Keratinocyte (primary cell): ENCODE data around the gene CFL1. TPM values are rescaled to one million over a fixed set of nuclear protein-coding genes. Genes with fewer than 3 reads are reported as not detected.

Source experiments
- DNase-seq: peaks from one replicate; pipeline ENCODE4 v3.0.0-alpha.2; 2011; ENCODE audit warnings: low read depth, missing footprints, low spot score
- FAIRE-seq: peaks from 2 replicates; lab custom pipeline; 2011; peaks lifted over from hg19 to GRCh38; lab: Jason Lieb, UNC
- H2AFZ ChIP-seq: 2 replicates; pipeline ENCODE4 v1.6.0; 2012; ENCODE audit warnings: low read length, control low read depth, inconsistent platforms; ENCODE audit not compliant: control insufficient read depth
- H3K27ac ChIP-seq: 2 replicates; pipeline ENCODE4 v1.5.1; 2011; ENCODE audit warnings: low read length; ENCODE audit not compliant: control insufficient read depth, insufficient read depth
- H3K27me3 ChIP-seq: 3 replicates; pipeline ENCODE4 v1.6.0; 2011; ENCODE audit warnings: low read length; ENCODE audit not compliant: control insufficient read depth, insufficient read depth; ENCODE audit errors: extremely low read depth
- H3K36me3 ChIP-seq, 2 experiments: 2 replicates in 1 of 2; 3 replicates in 1 of 2; pipeline ENCODE4 v1.5.1; 2011; ENCODE audit warnings: low read length in 2 of 2, mild to moderate bottlenecking in 1 of 2; ENCODE audit not compliant: control insufficient read depth in 2 of 2, insufficient read depth in 2 of 2; ENCODE audit errors: extremely low read depth in 1 of 2
- H3K4me1 ChIP-seq: 3 replicates; pipeline ENCODE4 v1.5.1; 2011; ENCODE audit warnings: low read length; ENCODE audit not compliant: control insufficient read depth, insufficient read depth; ENCODE audit errors: extremely low read depth
- H3K4me2 ChIP-seq: 3 replicates; pipeline ENCODE4 v1.6.0; 2011; ENCODE audit warnings: low read depth, low read length; ENCODE audit not compliant: control insufficient read depth, insufficient read depth; ENCODE audit errors: extremely low read depth
- H3K4me3 ChIP-seq, 3 experiments: fragments of 200-600 bp in 1 of 3; sonication (generic) in 1 of 3; 2 replicates in 2 of 3; 3 replicates in 1 of 3; pipeline ENCODE4 v1.5.1; 2011 to 2016; ENCODE audit warnings: low read length in 3 of 3, mild to moderate bottlenecking in 3 of 3, control low read depth in 2 of 3, inconsistent platforms in 1 of 3, low read depth in 1 of 3, mixed read lengths in 1 of 3, mixed run types in 1 of 3, moderate library complexity in 1 of 3; ENCODE audit not compliant: control insufficient read depth in 2 of 3, insufficient read depth in 2 of 3; ENCODE audit errors: extremely low read depth in 1 of 3
- H3K79me2 ChIP-seq: 2 replicates; pipeline ENCODE4 v1.6.0; 2012; ENCODE audit warnings: low read length; ENCODE audit not compliant: control insufficient read depth, insufficient read depth
- H3K9ac ChIP-seq: 3 replicates; pipeline ENCODE4 v1.6.0; 2011; ENCODE audit warnings: low read length; ENCODE audit not compliant: control insufficient read depth, insufficient read depth; ENCODE audit errors: extremely low read depth
- H3K9me1 ChIP-seq: 3 replicates; pipeline ENCODE4 v1.6.0; 2011; ENCODE audit warnings: low read length; ENCODE audit not compliant: control insufficient read depth, insufficient read depth; ENCODE audit errors: extremely low read depth
- H3K9me3 ChIP-seq: 2 replicates; pipeline ENCODE4 v1.5.1; 2012; ENCODE audit warnings: low read depth, low read length; ENCODE audit not compliant: control insufficient read depth
- H4K20me1 ChIP-seq: 3 replicates; pipeline ENCODE4 v1.6.0; 2011; ENCODE audit warnings: low read length; ENCODE audit not compliant: control insufficient read depth, insufficient read depth; ENCODE audit errors: extremely low read depth
- EZH2 ChIP-seq: IDR thresholded peaks from one replicate; pipeline ENCODE4 v1.6.1; 2012; ENCODE audit warnings: inconsistent platforms, mild to moderate bottlenecking, low read length, moderate library complexity
- dilution Hi-C: fragments of 300-500 bp; cut with MboI; formaldehyde crosslinking; loops from one replicate; pipeline ENCODE4 v1.7.0; 2020; ENCODE audit warnings: low sequenced_read_pairs; ENCODE audit not compliant: extremely low pct_ligation_motif_present
- polyA plus RNA-seq, 5 experiments: library from polyadenylated mRNA; depleted of rRNA in 3 of 5; stranded (reverse) in 3 of 5; stranded (forward) in 1 of 5; unstranded in 1 of 5; fragments of >200 nt; gene quantifications; 1 replicate in 1 of 5; 2 replicates in 3 of 5; 3 replicates in 1 of 5; pipeline versions ENCODE4 v1.2.1 to v1.2.3, GENCODE V29; 2011 to 2012; ENCODE audit warnings: missing spikeins in 2 of 5, low read depth in 1 of 5, low replicate concordance in 1 of 5
- TF ChIP-seq, protein P1 (sequence below), 3 experiments: IDR thresholded peaks in 1 of 3; conservative IDR thresholded peaks in 1 of 3; optimal IDR thresholded peaks in 1 of 3; 2 replicates in 2 of 3; 3 replicates in 1 of 3; pipeline versions ENCODE3 to v1.5.1; 2011; ENCODE audit warnings: low read length in 3 of 3, mild to moderate bottlenecking in 3 of 3, moderate library complexity in 2 of 3, control low read depth in 1 of 3, inconsistent platforms in 1 of 3; ENCODE audit not compliant: insufficient read depth in 2 of 3; ENCODE audit errors: extremely low read depth in 1 of 3

CFL1 gene
- polyA plus RNA-seq, 1 donor (not counting 4 experiments of a cell fraction or from before 2014, with no cell fraction given) = 1,236 TPM

DNA sequence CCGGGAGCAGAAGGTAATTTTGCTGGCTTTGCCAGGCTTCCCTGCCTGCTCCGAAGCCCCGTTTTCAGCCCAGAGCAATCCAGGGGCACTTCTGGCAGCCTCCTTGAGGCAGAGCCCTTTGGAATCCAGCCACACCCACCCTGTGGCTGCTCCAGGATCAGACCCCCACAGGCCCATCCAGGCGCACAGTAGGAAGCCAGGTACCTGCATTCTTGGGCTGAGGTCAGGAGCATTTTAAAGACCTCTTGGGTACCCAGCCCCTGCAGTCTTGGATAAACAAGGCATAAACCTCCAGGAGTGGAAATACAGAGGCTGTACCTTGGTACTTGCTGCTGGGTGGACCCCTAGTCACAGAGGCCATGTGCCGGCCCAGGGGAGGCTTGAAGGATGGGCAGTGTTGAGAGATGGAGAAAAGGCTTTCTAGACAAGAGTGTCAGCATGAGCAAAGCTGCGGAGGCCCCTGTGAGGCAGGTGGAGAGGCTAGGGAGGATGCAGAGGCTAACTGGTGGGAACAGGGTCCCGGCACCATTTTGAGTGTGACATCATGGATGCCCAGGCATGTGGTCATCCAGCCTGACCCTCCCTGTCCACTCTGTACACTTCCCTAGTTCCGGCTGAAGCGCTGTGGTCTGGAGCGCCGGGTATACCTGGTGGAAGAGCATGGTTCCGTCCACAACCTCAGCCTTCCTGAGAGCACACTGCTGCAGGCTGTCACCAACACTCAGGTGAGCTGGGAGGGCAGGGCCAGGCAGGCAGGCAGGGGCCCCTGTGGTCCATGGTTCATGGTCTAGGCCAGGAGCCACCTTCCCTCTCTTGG is 6.1 kb upstream of the CFL1 start:
- no peaks in the 10 kb centered on the region for H4K20me1 ChIP-seq
- H3K79me2 ChIP-seq = peaks cover 29% of the 10 kb centered on the region
- no peak overlapping the region for H3K4me3 ChIP-seq
- no peaks in the 10 kb centered on the region for H3K9me1 ChIP-seq
- TF ChIP-seq EZH2 = no peak
- TF ChIP-seq, protein P1, sequence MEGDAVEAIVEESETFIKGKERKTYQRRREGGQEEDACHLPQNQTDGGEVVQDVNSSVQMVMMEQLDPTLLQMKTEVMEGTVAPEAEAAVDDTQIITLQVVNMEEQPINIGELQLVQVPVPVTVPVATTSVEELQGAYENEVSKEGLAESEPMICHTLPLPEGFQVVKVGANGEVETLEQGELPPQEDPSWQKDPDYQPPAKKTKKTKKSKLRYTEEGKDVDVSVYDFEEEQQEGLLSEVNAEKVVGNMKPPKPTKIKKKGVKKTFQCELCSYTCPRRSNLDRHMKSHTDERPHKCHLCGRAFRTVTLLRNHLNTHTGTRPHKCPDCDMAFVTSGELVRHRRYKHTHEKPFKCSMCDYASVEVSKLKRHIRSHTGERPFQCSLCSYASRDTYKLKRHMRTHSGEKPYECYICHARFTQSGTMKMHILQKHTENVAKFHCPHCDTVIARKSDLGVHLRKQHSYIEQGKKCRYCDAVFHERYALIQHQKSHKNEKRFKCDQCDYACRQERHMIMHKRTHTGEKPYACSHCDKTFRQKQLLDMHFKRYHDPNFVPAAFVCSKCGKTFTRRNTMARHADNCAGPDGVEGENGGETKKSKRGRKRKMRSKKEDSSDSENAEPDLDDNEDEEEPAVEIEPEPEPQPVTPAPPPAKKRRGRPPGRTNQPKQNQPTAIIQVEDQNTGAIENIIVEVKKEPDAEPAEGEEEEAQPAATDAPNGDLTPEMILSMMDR (optimal IDR thresholded peaks at IDR 0.05 in 1 of 3, IDR thresholded peaks at IDR 0.05 in 1 of 3, conservative IDR thresholded peaks at IDR 0.05 in 1 of 3; ENCODE audit: extremely low read depth in 1 of 3, insufficient read depth in 2 of 3, low read length in 3 of 3) = no peak
- H3K27me3 ChIP-seq = no peaks in the 10 kb centered on the region
- dilution Hi-C loops = no loop called here
- DNase-seq (no peak), FAIRE-seq (no peak)
- no peak overlapping the region for H2AFZ ChIP-seq
- no peaks in the 10 kb centered on the region for H3K9me3 ChIP-seq
- H3K27ac ChIP-seq = no peak overlapping the region
- no peak overlapping the region for H3K9ac ChIP-seq
- H3K4me2 ChIP-seq = no peak overlapping the region
- peaks cover 15% of the 10 kb centered on the region for H3K4me1 ChIP-seq
- peaks cover 34 to 51% of the 10 kb centered on the region in 2 experiments for H3K36me3 ChIP-seq

DNA sequence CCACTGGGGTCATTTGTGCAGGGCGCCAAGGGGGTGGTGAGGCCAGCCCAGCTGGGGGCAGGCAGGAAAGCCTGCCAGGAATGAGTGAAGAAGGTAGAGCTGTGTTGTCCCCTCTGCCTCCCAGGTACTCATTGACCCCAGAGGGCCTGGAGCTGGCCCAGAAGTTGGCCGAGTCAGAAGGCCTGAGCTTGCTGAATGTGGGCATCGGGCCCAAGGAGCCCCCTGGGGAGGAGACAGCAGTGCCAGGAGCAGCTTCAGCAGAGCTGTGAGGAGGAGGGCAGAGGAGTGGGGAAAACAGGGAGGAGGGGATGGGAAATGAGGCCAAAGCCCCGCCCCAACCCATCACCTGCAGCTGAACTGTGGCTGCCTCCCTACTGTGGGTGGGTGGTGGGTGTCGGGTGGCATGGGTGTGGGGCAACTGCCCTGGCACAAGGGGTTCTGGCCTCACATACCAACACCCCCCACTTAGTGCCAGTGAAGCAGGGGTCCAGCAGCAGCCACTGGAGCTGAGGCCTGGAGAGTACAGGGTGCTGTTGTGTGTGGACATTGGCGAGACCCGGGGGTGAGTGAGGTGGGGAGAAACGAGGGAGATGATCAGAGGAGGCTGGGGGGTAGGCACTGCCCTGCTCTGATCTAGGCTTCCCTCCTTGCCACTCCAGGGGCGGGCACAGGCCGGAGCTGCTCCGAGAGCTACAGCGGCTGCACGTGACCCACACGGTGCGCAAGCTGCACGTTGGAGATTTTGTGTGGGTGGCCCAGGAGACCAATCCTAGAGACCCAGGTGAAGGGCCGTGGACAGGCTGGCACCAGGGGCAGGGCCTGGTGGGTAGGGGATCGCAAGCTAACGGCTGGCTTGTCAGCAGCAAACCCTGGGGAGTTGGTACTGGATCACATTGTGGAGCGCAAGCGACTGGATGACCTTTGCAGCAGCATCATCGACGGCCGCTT is 5.2 kb upstream of the CFL1 start:
- Histone ChIP-seq H3K79me2 (peaks cover 29% of the 10 kb centered on the region), H3K4me1 (peaks cover 18% of the 10 kb centered on the region), H2AFZ (no peak overlapping the region), H3K27me3 (no peaks in the 10 kb centered on the region), H3K4me3 (no peak overlapping the region), H3K36me3 (peaks cover 34 to 48% of the 10 kb centered on the region in 2 experiments), H3K9me3 (no peaks in the 10 kb centered on the region), H3K9ac (no peak overlapping the region), H4K20me1 (no peaks in the 10 kb centered on the region), H3K27ac (no peak overlapping the region), H3K9me1 (no peaks in the 10 kb centered on the region), H3K4me2 (no peak overlapping the region)
- no peak for DNase-seq
- TF ChIP-seq, protein P1 (optimal IDR thresholded peaks at IDR 0.05 in 1 of 3, IDR thresholded peaks at IDR 0.05 in 1 of 3, conservative IDR thresholded peaks at IDR 0.05 in 1 of 3; ENCODE audit: extremely low read depth in 1 of 3, insufficient read depth in 2 of 3, low read length in 3 of 3) = no peak
- no peak for TF ChIP-seq EZH2
- dilution Hi-C loops = no loop called here
- no peak for FAIRE-seq
